A673 (cell line): ENCODE results near the gene PPP1R26.

Source experiments
- EZH2 ChIP-seq: fragments of 200-600 bp; sonication (generic); IDR thresholded peaks from 2 replicates; pipeline ENCODE4 v1.6.1; 2017; ENCODE audit warnings: borderline replicate concordance, low read depth, mild to moderate bottlenecking, mixed read lengths, antibody characterized with exemption, low read length; ENCODE audit not compliant: poor library complexity, severe bottlenecking
- TF ChIP-seq, protein P1 (sequence below): fragments of 300-800, 200-600 bp; sonication (generic); conservative IDR thresholded peaks from 2 replicates; pipeline ENCODE4 v1.5.1; 2017; ENCODE audit warnings: low read depth, mild to moderate bottlenecking, antibody characterized with exemption, low read length, moderate library complexity, mixed read lengths

DNA sequence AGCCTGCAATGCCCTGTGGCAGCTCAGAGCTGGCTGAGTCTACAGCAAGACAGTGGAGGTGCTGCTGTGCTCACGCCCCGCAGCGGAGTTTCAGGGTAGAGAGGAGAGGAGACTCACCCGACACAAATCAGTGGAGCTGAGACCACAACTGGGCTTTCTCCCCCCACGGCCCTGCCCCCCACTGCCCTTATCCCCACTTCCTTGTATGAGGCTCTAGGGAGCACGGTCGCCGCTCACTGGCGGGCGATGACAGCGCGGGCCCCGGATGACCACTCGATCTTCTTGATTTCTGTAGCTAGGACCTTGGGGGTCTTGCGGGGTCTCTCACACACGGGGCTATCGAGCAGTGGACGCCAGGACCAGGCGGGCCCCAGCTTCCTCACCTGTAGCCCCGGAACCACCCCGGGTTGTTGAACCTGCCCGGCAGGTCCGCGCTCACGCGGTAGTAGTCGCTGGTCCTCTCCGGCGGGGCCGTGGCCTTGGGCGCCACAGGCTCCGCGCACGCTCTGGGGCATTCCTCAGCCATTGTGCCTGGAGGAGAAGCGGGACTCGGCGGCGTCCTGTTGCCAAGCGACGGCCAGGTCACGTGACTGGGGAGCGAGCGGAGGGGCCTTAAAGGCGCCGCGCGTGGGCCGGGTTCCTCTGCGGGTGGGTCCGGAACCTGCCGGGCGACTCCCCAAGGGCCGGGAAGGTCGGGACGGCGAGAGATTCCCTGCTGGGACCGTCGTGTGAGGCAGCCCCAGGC, 19.9 kb downstream of the PPP1R26 start:
- TF ChIP-seq, protein P1, sequence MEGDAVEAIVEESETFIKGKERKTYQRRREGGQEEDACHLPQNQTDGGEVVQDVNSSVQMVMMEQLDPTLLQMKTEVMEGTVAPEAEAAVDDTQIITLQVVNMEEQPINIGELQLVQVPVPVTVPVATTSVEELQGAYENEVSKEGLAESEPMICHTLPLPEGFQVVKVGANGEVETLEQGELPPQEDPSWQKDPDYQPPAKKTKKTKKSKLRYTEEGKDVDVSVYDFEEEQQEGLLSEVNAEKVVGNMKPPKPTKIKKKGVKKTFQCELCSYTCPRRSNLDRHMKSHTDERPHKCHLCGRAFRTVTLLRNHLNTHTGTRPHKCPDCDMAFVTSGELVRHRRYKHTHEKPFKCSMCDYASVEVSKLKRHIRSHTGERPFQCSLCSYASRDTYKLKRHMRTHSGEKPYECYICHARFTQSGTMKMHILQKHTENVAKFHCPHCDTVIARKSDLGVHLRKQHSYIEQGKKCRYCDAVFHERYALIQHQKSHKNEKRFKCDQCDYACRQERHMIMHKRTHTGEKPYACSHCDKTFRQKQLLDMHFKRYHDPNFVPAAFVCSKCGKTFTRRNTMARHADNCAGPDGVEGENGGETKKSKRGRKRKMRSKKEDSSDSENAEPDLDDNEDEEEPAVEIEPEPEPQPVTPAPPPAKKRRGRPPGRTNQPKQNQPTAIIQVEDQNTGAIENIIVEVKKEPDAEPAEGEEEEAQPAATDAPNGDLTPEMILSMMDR = no peak
- TF ChIP-seq EZH2 = no peak
